ENCODE measurements around the gene ELF3.
"Not testable (repeated sequence)": the region's sequence is repeated elsewhere in the genome, so short reads cannot be mapped to it uniquely, and the experiment has no call there.

ELF3 gene

DNA sequence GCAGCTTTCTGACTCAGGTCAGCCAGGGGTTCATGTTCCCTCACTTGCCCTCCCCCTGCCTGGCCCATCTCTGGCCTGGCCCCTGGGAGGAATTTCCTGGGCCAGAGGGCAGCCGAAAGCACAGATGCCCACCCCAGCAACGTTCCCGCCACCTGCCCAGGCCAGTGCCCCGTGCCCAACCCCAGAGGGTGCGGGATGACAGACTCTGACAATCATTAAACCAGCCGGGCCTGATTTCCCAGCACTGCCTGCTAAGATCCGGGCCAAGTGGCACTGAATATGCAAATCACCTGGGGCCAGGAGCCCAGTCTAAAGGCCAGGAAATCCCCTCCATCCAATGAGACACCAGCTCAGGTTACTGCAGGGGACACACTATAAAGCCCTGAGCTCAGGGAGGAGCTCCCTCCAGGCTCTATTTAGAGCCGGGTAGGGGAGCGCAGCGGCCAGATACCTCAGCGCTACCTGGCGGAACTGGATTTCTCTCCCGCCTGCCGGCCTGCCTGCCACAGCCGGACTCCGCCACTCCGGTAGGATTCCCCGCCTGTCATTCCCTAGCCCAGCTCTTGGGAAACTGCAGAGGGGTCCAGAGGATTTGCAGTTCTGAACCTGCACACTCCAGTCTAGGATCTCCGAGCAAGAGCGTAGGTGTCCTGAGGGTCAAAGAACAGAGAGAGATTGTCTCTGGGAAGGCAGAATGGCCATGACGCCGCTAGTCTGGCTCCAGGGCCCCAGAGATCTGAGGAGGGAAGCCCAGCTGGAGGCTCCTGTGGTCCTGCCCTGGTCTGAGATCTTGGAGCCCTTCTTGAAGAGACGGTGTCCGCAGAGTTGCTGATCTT is at the start of gene ELF3:
ELF3 (plus strand) TSS at position 408 of the 836 bp plus-strand sequence. CDS start 550 bp downstream, outside the sequence.
- TF ChIP-seq, protein P1, sequence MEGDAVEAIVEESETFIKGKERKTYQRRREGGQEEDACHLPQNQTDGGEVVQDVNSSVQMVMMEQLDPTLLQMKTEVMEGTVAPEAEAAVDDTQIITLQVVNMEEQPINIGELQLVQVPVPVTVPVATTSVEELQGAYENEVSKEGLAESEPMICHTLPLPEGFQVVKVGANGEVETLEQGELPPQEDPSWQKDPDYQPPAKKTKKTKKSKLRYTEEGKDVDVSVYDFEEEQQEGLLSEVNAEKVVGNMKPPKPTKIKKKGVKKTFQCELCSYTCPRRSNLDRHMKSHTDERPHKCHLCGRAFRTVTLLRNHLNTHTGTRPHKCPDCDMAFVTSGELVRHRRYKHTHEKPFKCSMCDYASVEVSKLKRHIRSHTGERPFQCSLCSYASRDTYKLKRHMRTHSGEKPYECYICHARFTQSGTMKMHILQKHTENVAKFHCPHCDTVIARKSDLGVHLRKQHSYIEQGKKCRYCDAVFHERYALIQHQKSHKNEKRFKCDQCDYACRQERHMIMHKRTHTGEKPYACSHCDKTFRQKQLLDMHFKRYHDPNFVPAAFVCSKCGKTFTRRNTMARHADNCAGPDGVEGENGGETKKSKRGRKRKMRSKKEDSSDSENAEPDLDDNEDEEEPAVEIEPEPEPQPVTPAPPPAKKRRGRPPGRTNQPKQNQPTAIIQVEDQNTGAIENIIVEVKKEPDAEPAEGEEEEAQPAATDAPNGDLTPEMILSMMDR (IDR thresholded peaks at IDR 0.05; ENCODE audit: low read depth, low read length, missing control alignments) = no peak
- Histone ChIP-seq H3K4me3 (ENCODE audit: low read depth, low read length) (no peak within 1 kb of the TSS), H3K36me3 (replicated peaks) (peaks cover under 1% of the 10 kb centered on the region), H3K27me3 (replicated peaks) (no peaks in the 10 kb centered on the region), H3K27ac (no peak within 1 kb of the TSS)
- in situ Hi-C loops (cut with HindIII; ENCODE audit: low pct_ligation_motif_present, low sequenced_read_pairs) = loop anchor here (25.0 kb wide), 1 partner anchor 127 kb away; the partner anchor contains the start of gene ARL8A
- DNase-seq = no peak

DNA sequence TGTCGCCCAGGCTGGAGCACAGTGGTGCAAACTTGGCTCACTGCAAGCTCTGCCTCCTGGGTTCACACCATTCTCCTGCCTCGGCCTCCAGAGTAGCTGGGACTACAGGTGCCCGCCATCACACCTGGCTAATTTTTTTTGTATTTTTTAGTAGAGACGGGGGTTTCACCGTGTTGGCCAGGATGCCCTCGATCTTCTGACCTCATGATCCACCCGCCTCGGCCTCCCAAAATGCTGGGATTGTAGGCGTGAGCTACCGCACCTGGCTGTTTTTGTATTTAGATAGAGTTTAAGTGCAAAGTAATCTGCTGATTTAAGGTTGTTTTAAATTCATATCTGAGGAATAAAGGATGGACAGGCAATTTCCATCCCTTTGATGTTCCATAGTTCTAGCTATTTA is 48.0 kb upstream of the ELF3 start:
- H3K4me3 ChIP-seq (ENCODE audit: low read depth, low read length); H3K27ac ChIP-seq; in situ Hi-C loops (cut with HindIII; ENCODE audit: low pct_ligation_motif_present, low sequenced_read_pairs); H3K27me3 ChIP-seq (replicated peaks); DNase-seq: not testable (repeated sequence)
- peaks cover 88% of the 10 kb centered on the region for H3K36me3 ChIP-seq (replicated peaks)

DNA sequence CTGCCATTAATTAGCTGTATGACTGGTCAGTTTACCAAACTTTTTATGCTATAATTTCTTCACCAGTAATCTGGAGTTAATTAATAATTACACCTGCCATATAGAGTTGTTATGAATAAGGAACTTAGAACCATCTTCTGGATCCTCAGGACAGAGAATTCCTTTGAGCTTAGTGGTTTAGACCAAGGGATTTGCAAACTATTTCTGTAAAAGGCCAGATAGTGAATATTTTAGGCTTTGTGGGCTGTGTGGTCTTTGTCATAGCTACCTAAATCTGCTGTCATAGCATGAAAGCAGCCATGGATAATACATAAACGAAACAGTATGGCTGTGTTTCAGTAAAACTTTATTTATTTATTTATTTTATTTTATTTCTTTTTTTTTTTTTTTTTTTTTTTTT is 46.1 kb upstream of the ELF3 start:
- TF ChIP-seq, protein P1 (IDR thresholded peaks at IDR 0.05; ENCODE audit: low read depth, low read length, missing control alignments) = no peak
- no peak for DNase-seq
- Histone ChIP-seq H3K27me3 (replicated peaks) (no peaks in the 10 kb centered on the region), H3K4me3 (ENCODE audit: low read depth, low read length) (no peak overlapping the region), H3K36me3 (replicated peaks) (peaks cover 76% of the 10 kb centered on the region), H3K27ac (no peak overlapping the region)
- in situ Hi-C loops (cut with HindIII; ENCODE audit: low pct_ligation_motif_present, low sequenced_read_pairs) = no loop called here

DNA sequence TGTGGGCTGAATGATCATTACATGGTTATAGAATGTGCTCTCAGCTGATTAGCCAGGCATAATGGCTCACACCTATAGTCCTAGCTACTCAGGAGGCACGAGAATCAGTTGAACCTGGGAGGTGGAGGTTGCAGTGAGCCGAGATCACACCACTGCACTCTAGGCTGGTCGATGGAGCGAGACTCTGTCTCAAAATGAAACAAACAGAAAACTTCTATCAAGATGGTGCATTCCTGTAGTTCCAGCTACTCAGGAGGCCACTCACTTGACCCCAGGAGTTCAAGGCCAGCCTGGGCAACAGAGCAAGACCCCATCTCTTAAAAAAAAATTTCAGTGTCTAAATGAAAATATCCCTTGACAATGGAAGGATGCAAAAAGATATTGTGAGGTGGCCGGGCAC is 44.2 kb upstream of the ELF3 start:
- Histone ChIP-seq H3K4me3 (ENCODE audit: low read depth, low read length) (no peak overlapping the region), H3K36me3 (replicated peaks) (peaks cover 73% of the 10 kb centered on the region), H3K27me3 (replicated peaks) (no peaks in the 10 kb centered on the region), H3K27ac (no peak overlapping the region)
- DNase-seq = no peak
- TF ChIP-seq, protein P1 (IDR thresholded peaks at IDR 0.05; ENCODE audit: low read depth, low read length, missing control alignments) = no peak
- in situ Hi-C loops (cut with HindIII; ENCODE audit: low pct_ligation_motif_present, low sequenced_read_pairs) = no loop called here

DNA sequence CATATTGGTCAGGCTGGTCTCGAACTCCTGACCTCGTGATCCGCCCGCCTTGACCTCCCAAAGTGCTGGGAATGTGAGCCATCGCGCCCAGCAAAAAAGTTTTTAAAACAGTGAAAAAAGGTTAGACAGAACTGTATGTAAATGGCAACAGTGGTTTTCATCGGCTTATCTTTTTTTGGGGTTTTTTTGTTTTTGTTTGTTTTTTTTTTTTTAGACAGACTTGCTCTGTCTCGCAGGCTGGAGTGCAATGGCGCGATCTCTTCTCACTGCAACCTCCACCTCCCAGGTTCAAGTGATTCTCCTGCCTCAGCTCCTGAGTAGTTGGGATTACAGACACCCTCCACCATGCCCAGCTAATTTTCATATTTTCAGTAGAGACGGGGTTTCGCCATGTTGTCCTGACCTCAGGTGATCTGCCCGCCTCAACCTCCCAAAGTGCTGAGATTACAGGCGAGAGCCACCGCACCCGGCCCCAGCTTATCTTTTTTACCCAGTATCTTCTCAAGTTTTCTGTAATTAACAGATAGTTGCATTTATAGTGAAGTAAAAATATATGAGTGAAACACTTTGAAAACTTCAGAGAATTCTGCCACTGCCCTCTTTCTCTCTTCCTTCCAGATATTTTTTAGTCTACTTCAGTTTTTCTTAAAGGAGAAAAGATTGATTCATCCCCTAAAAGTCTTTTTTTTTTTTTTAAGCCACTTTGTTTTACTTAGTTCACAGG is 42.0 kb upstream of the ELF3 start:
- in situ Hi-C loops (cut with HindIII; ENCODE audit: low pct_ligation_motif_present, low sequenced_read_pairs) = no loop called here
- H3K4me3 ChIP-seq (ENCODE audit: low read depth, low read length) = no peak overlapping the region
- H3K27me3 ChIP-seq (replicated peaks) = no peaks in the 10 kb centered on the region
- TF ChIP-seq, protein P1 (IDR thresholded peaks at IDR 0.05; ENCODE audit: low read depth, low read length, missing control alignments) = no peak
- H3K36me3 ChIP-seq (replicated peaks) = peaks cover 54% of the 10 kb centered on the region
- no peak for DNase-seq
- H3K27ac ChIP-seq = no peak overlapping the region

Data from brain microvascular endothelial cell (primary cell).